GM21390 (cell line): ENCODE results near the gene ROR1.

ENCODE experiments used
- ATAC-seq: cut with Tn5 transposase; IDR thresholded peaks from one replicate; pipeline ENCODE4 v1.9.1; 2021; ENCODE audit not compliant: unreplicated experiment

The ROR1 gene

DNA sequence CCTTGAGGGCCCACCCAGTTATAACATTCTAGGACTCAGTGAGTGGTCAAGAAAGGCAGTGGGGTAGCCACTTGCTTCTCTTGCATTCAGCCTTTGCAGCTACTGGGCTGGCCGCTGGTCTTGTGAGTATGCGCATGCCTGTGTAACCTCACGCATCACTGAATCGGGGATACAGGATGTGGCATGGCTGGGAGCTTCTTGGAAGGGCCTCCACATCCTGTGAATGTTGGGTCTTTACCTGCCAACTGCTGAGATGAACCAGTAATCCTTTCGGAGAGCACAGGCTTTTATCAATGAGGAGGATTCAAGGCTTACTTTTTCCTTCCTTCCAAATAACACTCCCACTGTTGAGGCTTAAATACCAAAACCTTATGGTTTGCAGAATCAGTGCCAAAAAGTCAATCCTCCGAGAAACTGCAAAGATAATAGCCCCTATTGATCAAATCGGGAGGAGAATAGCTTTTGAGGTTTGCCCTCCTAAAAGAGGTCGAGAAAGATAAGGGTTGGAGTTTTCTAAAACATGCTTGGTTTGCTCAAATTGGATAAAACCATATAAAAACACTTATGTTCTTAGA, 230.7 kb downstream of the ROR1 start:
- no peak for ATAC-seq

DNA sequence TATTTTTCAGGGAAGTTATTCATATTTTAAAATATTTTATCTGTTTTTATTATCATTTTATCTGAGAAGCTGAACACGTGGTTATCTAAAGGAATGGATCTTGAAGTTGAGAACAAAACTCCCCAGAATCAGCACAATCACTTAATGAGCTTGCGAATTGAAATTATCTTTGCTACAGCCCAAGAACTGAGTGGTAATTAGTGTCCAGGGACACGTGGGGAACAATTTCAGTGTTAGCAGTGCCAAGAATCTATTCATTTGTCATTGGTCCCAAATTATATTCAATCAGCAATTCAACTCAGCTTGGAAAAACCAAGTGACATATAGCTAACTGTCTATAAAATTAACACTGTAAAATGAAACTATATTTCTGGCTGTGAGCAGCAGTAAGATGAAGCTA, 232.0 kb downstream of the ROR1 start:
- ATAC-seq, result no peak

DNA sequence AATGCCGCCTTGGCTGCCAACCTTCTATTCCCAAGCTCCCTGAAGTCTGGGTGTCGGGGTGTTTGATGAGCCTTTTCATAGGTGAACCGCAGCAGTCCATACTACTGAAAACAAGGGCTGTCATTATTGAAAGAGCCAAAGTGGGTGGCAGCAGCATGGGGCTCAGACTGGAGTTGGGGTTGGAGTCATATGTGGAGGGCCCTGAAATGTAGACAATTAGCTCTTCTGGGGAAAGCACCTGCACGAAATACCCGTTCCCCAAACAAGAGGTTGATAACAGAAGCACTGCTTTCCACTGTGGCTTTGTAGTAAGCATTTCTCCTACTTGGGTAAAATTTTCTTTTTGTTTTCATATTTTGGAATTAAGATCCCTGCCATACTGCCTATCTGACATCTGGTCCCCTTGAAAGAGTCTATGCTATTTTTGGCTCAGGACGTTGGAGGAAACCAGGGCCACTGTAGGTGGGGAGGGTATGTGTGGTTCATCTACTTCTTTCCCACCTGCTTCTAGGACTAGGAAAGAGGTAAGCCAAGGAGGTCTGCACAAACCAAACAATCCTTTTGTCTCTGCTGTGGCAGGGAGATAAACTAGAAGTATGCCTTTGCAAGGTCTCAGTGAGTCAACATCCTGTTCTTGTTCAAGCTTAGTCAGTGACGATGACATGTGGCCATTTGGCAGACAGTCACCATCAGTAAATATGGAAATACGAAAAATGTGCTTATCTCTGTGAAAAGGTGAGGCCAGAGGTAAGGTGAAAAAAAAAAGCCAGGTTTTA, 232.6 kb downstream of the ROR1 start:
- no peak for ATAC-seq

DNA sequence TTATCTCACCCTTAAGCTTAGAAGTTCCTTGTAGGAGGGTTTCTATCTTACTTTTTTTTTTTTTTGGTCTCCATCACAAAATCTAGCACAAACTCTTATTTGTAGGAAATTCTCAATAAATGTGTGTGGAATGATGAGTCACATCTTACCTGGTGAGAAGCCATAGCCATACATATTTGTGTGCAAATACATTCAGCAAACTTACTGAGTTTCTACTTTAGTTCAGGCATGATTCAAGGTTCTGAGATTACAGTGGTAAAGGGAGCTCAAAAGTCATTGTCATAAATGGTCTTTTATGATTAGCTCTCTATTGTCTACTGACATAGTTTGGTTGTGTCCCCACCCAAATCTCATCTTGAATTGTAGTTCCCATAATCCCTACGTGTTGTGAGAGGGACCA, 236.5 kb downstream of the ROR1 start:
- ATAC-seq, result no peak

DNA sequence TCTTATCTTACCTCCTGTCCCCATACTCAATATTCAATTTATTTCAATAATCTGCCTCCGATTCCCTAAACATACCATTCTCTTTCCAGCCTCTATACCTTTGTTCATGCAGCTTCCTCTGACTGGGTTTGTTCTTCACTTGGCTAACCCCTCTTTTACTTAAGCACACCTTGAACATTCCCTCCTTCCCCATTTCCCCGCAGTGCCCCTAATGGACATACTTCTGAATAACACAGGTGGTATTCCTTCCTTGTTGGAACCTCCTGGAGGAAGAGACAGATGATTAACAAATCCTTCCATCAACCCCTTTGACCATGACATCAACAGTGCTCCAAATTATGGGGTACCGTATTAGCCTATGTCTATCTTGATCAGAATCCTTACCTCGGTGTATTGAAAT, 239.6 kb downstream of the ROR1 start:
- no peak for ATAC-seq

DNA sequence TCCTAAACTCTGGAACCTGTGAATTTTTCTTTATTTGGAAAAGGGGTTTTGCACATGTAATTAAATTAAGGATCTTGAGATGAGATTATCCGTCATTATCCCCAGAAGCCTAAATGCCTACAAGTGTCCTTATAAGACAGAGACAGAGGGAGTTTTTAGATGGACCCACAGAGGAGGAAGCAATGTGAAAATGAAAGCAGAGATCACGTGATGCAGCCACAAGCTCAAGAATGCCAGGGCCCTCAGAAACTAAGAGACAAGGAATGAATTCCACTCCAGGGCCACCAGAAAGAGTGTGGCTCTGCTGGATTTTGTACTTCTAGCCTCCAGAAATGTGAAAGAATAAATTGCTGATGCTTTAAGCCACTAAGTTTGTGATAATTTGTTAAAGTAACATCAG, 246.0 kb downstream of the ROR1 start:
- peak; percentile 60 for ATAC-seq

DNA sequence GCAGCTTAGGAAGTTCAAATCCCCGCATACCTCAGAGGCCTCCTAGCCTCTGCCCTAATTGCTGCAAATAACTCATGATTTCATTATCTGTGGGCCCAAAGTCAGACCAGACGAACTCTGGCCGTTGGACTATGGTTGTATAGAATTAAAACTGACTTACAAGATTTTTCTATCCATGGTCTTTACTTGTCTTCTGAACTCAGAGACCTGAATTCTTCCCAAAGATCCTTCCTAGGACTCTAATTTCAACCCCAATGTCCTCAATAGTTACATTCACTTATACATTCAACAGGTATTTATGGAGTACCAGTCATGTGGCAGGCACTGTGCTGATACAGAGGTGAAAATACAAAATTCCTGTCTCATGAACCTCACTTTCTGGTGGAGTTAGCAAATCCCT, 247.2 kb downstream of the ROR1 start:
- no peak for ATAC-seq

DNA sequence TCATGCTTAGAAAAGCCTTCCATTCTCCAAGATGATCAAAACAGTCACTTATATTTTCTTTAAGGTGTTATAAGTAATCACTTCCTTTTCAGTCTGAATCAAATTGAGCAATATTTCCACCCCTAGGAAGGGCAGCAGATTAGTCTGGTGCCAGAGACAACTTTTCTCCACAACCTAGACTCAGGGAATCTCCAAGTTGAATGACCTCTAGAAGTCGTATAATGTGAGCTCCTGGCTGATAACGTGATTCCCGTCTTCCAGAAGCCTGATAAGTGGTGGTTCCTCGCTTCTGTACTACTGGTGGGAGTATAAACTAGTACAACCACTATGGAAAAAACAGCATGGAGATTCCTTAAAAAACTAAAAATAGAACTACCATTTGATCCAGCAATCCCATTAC, 251.2 kb downstream of the ROR1 start:
- ATAC-seq, result no peak

DNA sequence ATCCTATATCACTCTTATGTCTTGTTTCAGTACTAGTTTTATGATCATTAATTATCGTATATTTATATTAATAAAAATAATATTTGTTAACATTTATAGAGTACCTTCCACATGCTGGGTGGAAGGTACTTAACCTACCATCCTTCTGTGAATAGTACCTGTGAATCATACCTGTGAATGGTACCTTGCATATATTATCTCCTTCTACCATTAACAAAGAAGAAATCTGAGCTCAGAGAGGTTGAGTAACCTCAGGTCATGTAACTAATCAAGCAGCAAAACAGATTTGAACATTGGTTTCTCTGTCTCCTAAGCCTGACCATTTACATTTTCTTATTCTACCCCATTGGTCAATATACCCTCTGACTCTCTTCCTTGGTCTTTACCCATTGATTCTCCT, 255.2 kb downstream of the ROR1 start:
- ATAC-seq, result no peak

DNA sequence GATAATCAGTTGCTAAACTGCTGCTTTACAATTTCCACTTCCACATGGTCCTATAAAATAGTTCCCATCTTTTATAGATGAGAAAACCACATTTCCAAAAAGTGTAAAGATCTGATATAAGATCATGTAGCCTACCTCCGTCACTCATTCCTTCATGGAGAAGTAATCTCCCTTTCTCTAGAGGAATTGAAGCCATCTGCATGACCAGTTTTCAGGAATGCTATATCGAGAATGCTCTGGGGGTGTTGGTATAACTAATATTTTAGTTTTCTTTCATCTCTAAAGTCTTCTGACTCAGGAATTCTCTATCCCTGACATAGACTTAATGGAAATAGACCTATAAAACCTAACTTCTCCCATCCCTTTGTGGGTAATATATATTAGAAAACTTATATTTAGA, 256.6 kb downstream of the ROR1 start:
- no peak for ATAC-seq

DNA sequence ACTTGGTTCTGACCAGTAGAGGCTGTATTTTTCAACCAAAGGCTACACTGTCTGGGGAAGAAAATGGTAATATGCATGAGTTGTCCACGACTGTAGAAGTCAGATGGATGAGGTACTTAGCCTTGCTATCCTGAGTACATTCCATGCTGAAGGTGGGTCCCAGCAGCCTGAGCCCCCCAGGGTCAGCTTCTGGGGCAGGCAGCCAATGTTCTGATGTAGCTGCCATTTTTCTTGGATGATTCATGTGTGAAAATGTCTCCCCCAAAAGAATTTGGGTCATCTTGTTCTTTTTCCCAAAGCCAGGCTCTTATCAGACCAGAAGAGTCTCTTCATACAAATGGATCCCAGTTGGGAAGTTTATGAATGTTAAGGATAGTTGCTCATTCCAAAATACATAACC, 257.4 kb downstream of the ROR1 start:
- ATAC-seq, result no peak

DNA sequence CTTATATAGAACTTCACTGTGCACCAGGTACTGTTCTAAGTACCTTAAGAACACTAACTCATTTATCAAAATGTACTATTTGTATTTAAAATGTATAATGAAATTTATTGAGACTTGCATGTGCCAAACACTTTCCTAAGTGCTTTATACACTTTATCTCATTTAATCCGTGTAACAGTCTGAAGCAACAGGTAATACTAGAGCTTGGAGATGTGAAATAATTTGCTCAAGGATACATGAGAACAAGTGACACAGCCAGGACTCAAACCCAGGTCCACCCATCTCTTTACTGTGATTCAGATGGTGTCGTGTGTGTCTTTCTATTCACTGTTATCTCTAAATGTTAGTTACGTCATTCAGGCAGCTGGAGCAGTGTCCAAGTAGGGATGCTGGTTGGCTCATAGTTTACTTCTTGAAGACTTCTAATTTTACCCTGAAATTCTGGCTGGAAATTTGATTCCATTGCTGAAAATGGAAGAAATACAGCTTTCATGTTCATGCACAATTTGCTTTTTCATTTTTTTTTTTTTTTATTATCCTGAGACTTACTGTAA, 259.9 kb downstream of the ROR1 start:
- no peak for ATAC-seq

DNA sequence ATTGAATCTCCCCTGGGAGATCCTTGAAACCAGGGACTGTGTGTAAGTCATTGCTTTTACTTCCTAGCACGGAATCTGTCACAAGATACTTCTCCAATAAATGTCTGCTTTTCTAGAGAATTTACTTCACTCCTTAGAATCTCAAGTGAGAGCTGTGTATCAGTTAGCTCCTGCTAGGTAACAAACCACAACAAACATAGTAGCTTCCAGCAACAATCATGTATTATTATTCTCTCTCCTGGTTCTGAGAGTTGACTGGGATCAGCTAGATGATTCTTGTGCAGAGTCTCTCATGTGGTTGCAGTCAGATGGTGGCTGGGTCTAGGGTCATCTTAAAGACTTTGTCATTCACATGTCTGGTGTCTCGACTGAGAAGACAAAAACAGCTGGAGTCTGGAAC, 262.7 kb downstream of the ROR1 start:
- no peak for ATAC-seq

DNA sequence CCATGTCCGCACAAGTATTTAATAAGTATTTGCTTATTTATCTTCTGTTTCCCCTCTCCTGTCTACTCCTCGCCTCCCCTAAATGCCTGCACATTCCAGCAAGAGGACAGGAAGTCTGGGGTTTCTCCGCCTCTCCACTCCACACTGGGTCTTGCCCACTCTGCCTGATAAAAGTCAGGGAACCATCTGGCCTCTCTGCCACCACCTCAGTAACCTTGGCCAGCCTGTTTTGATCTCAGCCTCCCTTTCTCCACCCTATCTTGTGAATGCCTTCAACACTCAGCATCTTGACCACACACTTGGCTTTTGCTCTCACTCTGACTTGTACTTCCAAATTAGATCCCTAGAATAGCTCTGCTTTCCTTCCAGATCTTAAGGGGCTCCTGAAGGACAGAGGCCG, 264.3 kb downstream of the ROR1 start:
- no peak for ATAC-seq

DNA sequence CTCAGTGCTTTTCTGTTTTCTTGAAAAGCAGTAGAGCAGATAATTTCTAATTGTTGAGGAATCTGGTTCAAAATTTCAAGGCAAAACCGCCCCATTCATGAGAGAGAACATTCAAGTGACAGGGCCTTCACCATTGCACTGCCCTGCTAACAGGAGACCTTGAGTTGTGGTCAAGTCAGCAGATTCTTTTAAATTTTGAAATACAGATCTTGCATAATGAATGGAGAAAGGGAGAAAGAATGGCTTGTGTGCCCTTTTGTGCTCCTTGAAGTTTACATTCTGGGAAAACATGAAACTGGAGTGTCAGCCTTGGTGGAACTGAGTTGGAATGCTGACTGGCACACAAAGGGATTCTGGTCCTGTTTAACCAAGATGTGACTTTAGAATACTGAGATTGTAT, 265.1 kb downstream of the ROR1 start:
- no peak for ATAC-seq

DNA sequence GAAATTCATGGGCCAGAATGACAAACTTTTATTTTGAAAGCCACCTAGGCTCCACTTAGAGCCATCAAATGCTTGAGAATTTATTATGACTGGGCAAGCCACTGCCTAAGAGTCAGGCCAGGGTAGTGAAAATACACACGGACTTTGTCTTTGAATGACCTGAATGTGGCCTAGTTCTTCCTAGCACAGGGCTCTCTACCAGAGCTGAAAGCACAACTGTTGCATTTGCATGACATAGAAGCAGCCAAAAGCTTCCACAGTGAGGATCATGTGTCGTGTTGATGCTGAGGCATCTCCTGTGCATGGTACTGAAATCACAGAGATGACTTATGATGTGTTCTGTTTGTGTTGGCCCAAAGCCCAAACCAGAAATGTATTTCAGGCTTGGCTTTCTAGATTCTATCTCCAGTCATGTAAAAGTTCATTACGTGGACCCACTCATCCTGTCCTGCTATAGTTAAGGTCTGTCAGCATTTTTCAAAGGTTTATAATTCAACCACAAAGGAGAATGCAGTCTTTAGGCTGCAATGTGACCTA, 265.6 kb downstream of the ROR1 start:
- no peak for ATAC-seq

DNA sequence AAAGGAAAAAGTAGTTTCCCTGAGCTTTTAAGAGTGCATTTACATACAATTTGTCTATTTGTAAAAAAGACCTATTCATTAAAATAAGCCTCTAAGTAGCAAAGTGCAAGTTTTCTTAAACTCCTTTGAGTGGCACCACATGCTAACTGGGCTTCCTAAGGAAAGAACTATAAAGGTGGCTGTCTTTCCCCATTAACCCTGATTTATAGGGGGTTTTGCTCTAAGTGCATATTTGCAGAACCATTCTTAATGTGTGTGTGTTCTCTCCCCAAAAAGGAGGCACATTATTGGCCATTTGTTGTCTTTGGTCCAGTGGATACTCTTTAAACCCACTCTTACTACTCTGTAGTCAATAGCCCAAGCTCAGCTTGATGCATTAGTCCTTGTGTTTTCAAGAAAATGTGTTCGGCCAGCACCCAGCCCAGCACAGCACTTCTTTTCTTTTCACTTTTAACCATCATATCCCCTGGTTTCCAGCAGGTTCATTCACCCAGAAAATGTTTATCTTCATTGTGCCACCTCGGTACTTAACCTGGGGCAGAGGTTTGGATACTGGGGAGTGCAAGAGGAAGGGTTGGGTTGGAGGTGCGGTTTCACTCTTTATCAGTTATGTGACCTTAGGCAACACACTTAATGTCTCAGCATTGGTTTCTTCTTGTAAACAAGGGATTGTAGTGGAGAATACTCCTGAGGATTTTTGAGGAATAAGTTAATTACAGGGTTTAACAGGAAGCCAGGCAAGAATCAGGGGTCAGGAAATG, 267.7 kb downstream of the ROR1 start:
- ATAC-seq, result no peak

DNA sequence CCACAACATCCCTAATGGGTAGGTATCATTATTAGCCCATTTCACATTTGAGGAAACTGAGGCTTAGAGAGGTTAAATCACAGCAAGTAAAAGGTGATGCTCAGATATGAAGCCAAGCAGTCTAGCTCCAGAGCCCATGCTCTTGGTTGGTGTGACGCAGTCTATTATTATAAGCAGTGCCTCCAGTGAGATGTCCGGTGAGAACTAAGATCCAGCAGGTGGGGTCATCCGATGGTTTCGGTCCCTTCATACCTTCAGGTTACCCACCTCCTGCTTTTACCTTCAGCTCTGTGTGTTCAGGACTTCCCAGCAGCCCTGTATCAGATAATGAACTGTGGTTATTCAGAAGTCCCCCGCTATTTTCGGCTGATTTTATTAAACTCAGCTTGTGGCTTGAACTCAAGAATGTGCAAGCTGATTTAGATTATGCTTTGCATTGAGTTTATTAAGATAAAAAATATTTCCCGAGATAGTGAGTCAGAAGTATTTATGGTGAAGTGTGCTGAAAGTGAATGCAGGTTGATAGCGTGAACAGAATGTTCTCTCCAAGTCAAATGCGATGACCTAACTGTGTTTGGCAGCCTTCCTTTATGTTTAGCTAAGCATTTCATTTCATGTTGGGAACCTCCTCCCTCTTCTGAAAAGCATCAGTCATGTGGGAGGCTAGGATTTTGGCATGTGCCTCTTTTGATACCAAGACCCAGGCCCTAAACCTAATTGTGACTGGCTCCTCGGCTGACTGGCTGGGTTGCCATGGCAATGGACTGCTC, 268.7 kb downstream of the ROR1 start:
- ATAC-seq, result no peak

DNA sequence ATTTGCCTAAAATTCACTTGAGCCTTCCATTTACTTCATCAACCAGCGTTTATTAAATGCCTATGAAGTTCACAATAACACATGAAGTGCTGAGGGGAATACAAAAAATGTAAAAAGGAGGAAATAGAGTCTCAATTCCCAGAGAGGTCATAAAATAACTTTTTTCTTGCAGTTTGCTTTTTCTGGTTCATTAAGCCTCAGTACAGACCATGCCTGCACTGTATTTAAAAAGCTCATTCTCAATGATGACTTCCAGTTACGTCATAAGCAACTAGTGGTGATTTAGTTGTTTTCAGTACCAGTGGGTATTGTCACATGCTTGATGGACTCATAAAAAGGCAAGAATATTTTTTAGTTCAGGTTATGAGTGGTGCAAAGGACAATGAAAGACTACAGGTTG, 269.5 kb downstream of the ROR1 start:
- no peak for ATAC-seq

DNA sequence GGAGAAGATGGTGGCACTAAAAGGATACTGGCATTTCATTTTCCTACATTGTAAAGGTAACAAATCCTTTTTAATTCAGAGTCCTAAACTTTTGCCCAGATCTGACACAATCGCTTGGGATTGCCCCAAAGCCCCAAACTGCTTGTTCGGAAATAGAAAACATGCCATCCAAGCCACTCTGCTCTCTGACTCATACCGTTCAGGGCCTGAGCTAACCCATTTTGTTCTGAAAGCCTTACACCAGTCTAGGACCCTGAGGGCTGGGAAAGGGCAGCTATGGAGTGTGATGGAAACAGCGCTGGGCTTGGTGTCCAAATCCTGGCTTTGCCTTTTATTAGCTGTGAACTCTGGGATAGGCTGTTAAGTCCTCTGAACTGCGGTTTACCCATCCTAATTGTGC, 270.2 kb downstream of the ROR1 start:
- ATAC-seq, result no peak

DNA sequence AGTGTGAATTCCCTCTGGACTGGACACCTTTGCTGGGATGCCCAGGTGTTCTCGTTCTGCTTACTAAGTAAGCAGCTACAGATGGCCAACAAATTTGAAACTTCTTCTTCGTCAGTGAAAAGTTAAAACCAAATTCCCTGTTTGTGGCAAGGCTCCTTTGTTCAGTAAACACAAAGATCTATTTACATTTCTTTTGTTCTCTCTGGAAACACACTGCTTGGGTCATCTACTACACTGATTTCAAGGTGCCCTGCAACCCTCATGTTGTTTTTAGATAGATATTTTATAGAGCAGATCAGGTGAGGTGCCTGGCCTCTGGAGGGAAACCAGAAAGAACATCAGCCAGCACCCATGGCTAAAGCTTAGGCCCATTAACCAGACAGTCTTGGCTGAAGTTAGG, 272.4 kb downstream of the ROR1 start:
- ATAC-seq, result no peak
